Measurements from ENCODE around the gene ROBO1.

Gene ROBO1

GRCh38 chr3:78642226-78643035, 1125.4 kb downstream of the ROBO1 start:
- no peak for TF ChIP-seq ZFX (IDR thresholded peaks at IDR 0.05; ENCODE audit: borderline replicate concordance)
- TF ChIP-seq CTCF (IDR thresholded peaks at IDR 0.05): no peak
- H3K27ac ChIP-seq: no peak overlapping the region

- TF ChIP-seq CTCF (IDR thresholded peaks at IDR 0.05) (no peak), ZFX (IDR thresholded peaks at IDR 0.05; ENCODE audit: borderline replicate concordance) (no peak)
- no peak overlapping the region for H3K27ac ChIP-seq
Measured at GRCh38 chr3:78641703-78642102, 1126.1 kb downstream of the ROBO1 start.

- TF ChIP-seq CTCF (IDR thresholded peaks at IDR 0.05): no peak
- H3K27ac ChIP-seq: no peak overlapping the region
Measured at GRCh38 chr3:78634316-78634715, 1133.5 kb downstream of the ROBO1 start.

GRCh38 chr3:78633626-78634025, 1134.2 kb downstream of the ROBO1 start:
- H3K27ac ChIP-seq: no peak overlapping the region
- TF ChIP-seq ZFX (IDR thresholded peaks at IDR 0.05; ENCODE audit: borderline replicate concordance) (no peak), CTCF (IDR thresholded peaks at IDR 0.05) (no peak)

- TF ChIP-seq ZFX (IDR thresholded peaks at IDR 0.05; ENCODE audit: borderline replicate concordance) (no peak), CTCF (IDR thresholded peaks at IDR 0.05) (no peak)
- no peak overlapping the region for H3K27ac ChIP-seq
Measured at GRCh38 chr3:78632925-78633553, 1134.8 kb downstream of the ROBO1 start.

GRCh38 chr3:78629544-78629943, 1138.3 kb downstream of the ROBO1 start:
- H3K27ac ChIP-seq: no peak overlapping the region
- TF ChIP-seq CTCF (IDR thresholded peaks at IDR 0.05): no peak
- no peak for TF ChIP-seq ZFX (IDR thresholded peaks at IDR 0.05; ENCODE audit: borderline replicate concordance)

- no peak overlapping the region for H3K27ac ChIP-seq
- TF ChIP-seq CTCF (IDR thresholded peaks at IDR 0.05): no peak
- no peak for TF ChIP-seq ZFX (IDR thresholded peaks at IDR 0.05; ENCODE audit: borderline replicate concordance)
Measured at GRCh38 chr3:78621061-78621716, 1146.6 kb downstream of the ROBO1 start.
